HepG2 (cell line): ENCODE data around the gene NELFB. TPM values are rescaled to one million over a fixed set of nuclear protein-coding genes. Genes with fewer than 3 reads are reported as not detected.

Source experiments
- ATAC-seq: fragments of 200-7000 bp; cut with Tn5 transposase; 3 replicates; pipeline ENCODE4 v1.9.1; 2020; ENCODE audit warnings: mild to moderate bottlenecking, moderate library complexity
- BruUV-seq: library from RNA; stranded (reverse); fragments of 400-500 nt; replicated peaks from 2 replicates; lab custom pipeline; 2021; lab: Mats Ljungman, UMichigan
- CTCF ChIA-PET: fragments of 300-600 bp; formaldehyde crosslinking; extraction: SDS; loops from one replicate; lab custom pipeline; 2021; ENCODE audit warnings: low total read pairs, inconsistent platforms, low intra/inter-chr PET ratio; lab: Yijun Ruan, JAX
- POLR2A ChIA-PET: fragments of 350-600 bp; sonication (Branson Sonifier 250); formaldehyde crosslinking; loops from one replicate; lab custom pipeline; 2020; ENCODE audit warnings: antibody characterized with exemption, inconsistent platforms; lab: Yijun Ruan, JAX
- DNase-seq: peaks from one replicate; pipeline ENCODE4 v3.0.0-alpha.2; 2015; ENCODE audit warnings: low spot score
- FAIRE-seq: peaks from 3 replicates; lab custom pipeline; 2011; peaks lifted over from hg19 to GRCh38; lab: Jason Lieb, UNC
- H2AFZ ChIP-seq: one replicate; pipeline ENCODE4 v1.6.1; 2011; ENCODE audit warnings: low read length, inconsistent platforms
- H3K27ac ChIP-seq: fragments of 300-600 bp; 3 replicates; pipeline ENCODE4 v1.8.0; 2011; ENCODE audit warnings: mixed run types, mild to moderate bottlenecking, mixed read lengths, low read length, inconsistent platforms; ENCODE audit not compliant: insufficient read depth; ENCODE audit errors: extremely low read length
- H3K27me3 ChIP-seq, 2 experiments: fragments of 200-600 bp in 1 of 2; 2 replicates in 1 of 2; 3 replicates in 1 of 2; pipeline versions ENCODE4 v1.6.0 to v1.8.0; 2011; ENCODE audit warnings: low read length in 2 of 2, mild to moderate bottlenecking in 2 of 2, moderate library complexity in 2 of 2, inconsistent platforms in 1 of 2; ENCODE audit not compliant: insufficient read depth in 2 of 2, control insufficient read depth in 1 of 2
- H3K36me3 ChIP-seq, 2 experiments: fragments of 200-600 bp in 1 of 2; replicated peaks in 1 of 2; 2 replicates in 1 of 2; 3 replicates in 1 of 2; pipeline versions ENCODE4 v1.5.1 to v1.8.0; 2011; ENCODE audit warnings: low read length in 2 of 2, inconsistent platforms in 1 of 2; ENCODE audit not compliant: insufficient read depth in 2 of 2, control insufficient read depth in 1 of 2
- H3K4me1 ChIP-seq: 2 replicates; pipeline ENCODE4 v1.5.1; 2012; ENCODE audit warnings: low read length, inconsistent platforms; ENCODE audit not compliant: insufficient read depth
- H3K4me2 ChIP-seq: 2 replicates; pipeline ENCODE4 v1.6.0; 2011; ENCODE audit warnings: low read depth, low read length, inconsistent platforms
- H3K4me3 ChIP-seq, 3 experiments: fragments of 200-600 bp in 1 of 3; sonication (generic), shearing (Covaris generic) in 1 of 3; replicated peaks in 1 of 3; 2 replicates each; pipeline ENCODE4 v1.5.1; 2011 to 2016; ENCODE audit warnings: low read length in 3 of 3, inconsistent platforms in 2 of 3, low read depth in 2 of 3, mild to moderate bottlenecking in 2 of 3, control low read depth in 1 of 3, mixed read lengths in 1 of 3; ENCODE audit not compliant: insufficient read depth in 1 of 3
- H3K79me2 ChIP-seq: one replicate; pipeline ENCODE4 v1.6.1; 2011; ENCODE audit warnings: low read length, inconsistent platforms; ENCODE audit not compliant: insufficient read depth
- H3K9ac ChIP-seq: 2 replicates; pipeline ENCODE4 v1.6.0; 2011; ENCODE audit warnings: mild to moderate bottlenecking, low read depth, low read length, inconsistent platforms; ENCODE audit not compliant: insufficient read depth
- H3K9me3 ChIP-seq: 2 replicates; pipeline ENCODE4 v1.5.1; 2012; ENCODE audit warnings: mild to moderate bottlenecking, low read length
- H4K20me1 ChIP-seq: 2 replicates; pipeline ENCODE4 v1.6.0; 2011; ENCODE audit warnings: inconsistent platforms, mild to moderate bottlenecking, low read length, moderate library complexity; ENCODE audit not compliant: insufficient read depth
- ATM ChIP-seq: fragments of 450-650 bp; IDR thresholded peaks from 2 replicates; pipeline ENCODE4 v1.7.1; 2017; ENCODE audit warnings: mild to moderate bottlenecking, borderline replicate concordance
- DPF2 ChIP-seq: sonication (generic); formaldehyde crosslinking; IDR thresholded peaks from 2 replicates; pipeline ENCODE4 v1.4.0; 2020; ENCODE audit warnings: mild to moderate bottlenecking, low read depth, missing genetic modification reagents, borderline replicate concordance
- ERF ChIP-seq: IDR thresholded peaks from 2 replicates; pipeline ENCODE4 v1.6.1; 2018; ENCODE audit warnings: missing biosample characterization, missing genetic modification reagents
- FOSL1 ChIP-seq: sonication (generic); formaldehyde crosslinking; IDR thresholded peaks from 2 replicates; pipeline ENCODE4 v1.9.0; 2021; ENCODE audit warnings: missing genetic modification reagents, borderline replicate concordance
- IRF2 ChIP-seq: IDR thresholded peaks from 2 replicates; pipeline ENCODE4 v1.6.1; 2018; ENCODE audit warnings: missing genetic modification reagents, missing compliant biosample characterization
- MEIS1 ChIP-seq: sonication (generic); formaldehyde crosslinking; IDR thresholded peaks from 2 replicates; pipeline ENCODE4 v1.9.0; 2021; ENCODE audit warnings: mild to moderate bottlenecking, missing genetic modification reagents, moderate library complexity, borderline replicate concordance
- REPIN1 ChIP-seq: sonication (generic); formaldehyde crosslinking; IDR thresholded peaks from 2 replicates; pipeline ENCODE4 v1.8.0; 2022; ENCODE audit warnings: missing genetic modification reagents, low read depth, mild to moderate bottlenecking, borderline replicate concordance
- SOX13 ChIP-seq, 3 experiments: fragments of 450-650 bp in 1 of 3; sonication (generic) in 1 of 3; formaldehyde crosslinking in 1 of 3; IDR thresholded peaks in 2 of 3; conservative IDR thresholded peaks in 1 of 3; 2 replicates each; pipeline versions ENCODE4 v1.5.0 to v1.6.1; 2016 to 2020; ENCODE audit warnings: antibody characterized with exemption in 1 of 3, mild to moderate bottlenecking in 1 of 3, missing compliant biosample characterization in 1 of 3, missing genetic modification reagents in 1 of 3, moderate library complexity in 1 of 3
- TGIF2 ChIP-seq: IDR thresholded peaks from 2 replicates; pipeline ENCODE4 v1.6.1; 2016; ENCODE audit warnings: control low read depth, missing compliant biosample characterization
- ZBTB3 ChIP-seq: sonication (generic); formaldehyde crosslinking; IDR thresholded peaks from 2 replicates; pipeline ENCODE4 v1.4.0; 2020; ENCODE audit warnings: low read depth, mild to moderate bottlenecking, moderate library complexity, missing genetic modification reagents, borderline replicate concordance
- ZBTB7B ChIP-seq: sonication (generic); formaldehyde crosslinking; IDR thresholded peaks from 2 replicates; pipeline ENCODE4 v1.4.0; 2020; ENCODE audit warnings: missing genetic modification reagents
- ZNF205 ChIP-seq: IDR thresholded peaks from 2 replicates; pipeline ENCODE4 v1.6.1; 2018; ENCODE audit warnings: missing biosample characterization, missing genetic modification reagents
- ZNF34 ChIP-seq: sonication (generic); formaldehyde crosslinking; IDR thresholded peaks from 2 replicates; pipeline ENCODE4 v1.4.0; 2020; ENCODE audit warnings: mild to moderate bottlenecking, missing genetic modification reagents, borderline replicate concordance
- ZNF564 ChIP-seq: sonication (generic); formaldehyde crosslinking; IDR thresholded peaks from 2 replicates; pipeline ENCODE4 v1.8.1; 2023; ENCODE audit warnings: mild to moderate bottlenecking, missing genetic modification reagents
- WGBS: methylation state at CpG from one replicate; pipeline ENCODE4 v1.1.6; 2017; ENCODE audit warnings: low lambda C conversion rate; 5-methylcytosine and 5-hydroxymethylcytosine counted together
- in situ Hi-C: cut with HindIII; loops from 2 replicates; pipeline ENCODE4 v1.10.0; 2017; ENCODE audit warnings: low pct_unique_long_range_greater_than_20kb; ENCODE audit not compliant: extremely low pct_ligation_motif_present
- intact Hi-C: fragments of 100-400 bp; cut with micrococcal nuclease; formaldehyde crosslinking; loops from one replicate; pipeline ENCODE4 v1.10.0; 2022; ENCODE audit not compliant: unreplicated experiment
- polyA plus RNA-seq, 8 experiments: library from polyadenylated mRNA; depleted of rRNA in 3 of 8; stranded (reverse) in 7 of 8; unstranded in 1 of 8; fragments of >200 nt; fragmentation: Illumina TruSeq in 4 of 8; extraction: Trizol in 4 of 8; gene quantifications; 2 replicates each; pipeline versions ENCODE4 v1.2.1 to v1.2.3, GENCODE V29; 2011 to 2016; ENCODE audit warnings: low read depth in 4 of 8, missing spikeins in 1 of 8, mixed read lengths in 1 of 8; ENCODE audit not compliant: insufficient read depth in 1 of 8
- total RNA-seq, 5 experiments: library from RNA; depleted of rRNA; stranded (reverse); fragments of >200 nt; fragmentation: Illumina TruSeq; extraction: Trizol; gene quantifications; 2 replicates each; pipeline ENCODE4 v1.2.3, GENCODE V29; 2016; ENCODE audit warnings: low read depth in 1 of 5
- TF ChIP-seq, protein P1 (sequence below): IDR thresholded peaks from 2 replicates; pipeline ENCODE4 v1.6.1; 2016; ENCODE audit warnings: control low read depth
- TF ChIP-seq, protein P2 (sequence below): sonication (generic); formaldehyde crosslinking; IDR thresholded peaks from 2 replicates; pipeline ENCODE4 v1.4.0; 2020; ENCODE audit warnings: mild to moderate bottlenecking, missing genetic modification reagents, borderline replicate concordance
- TF ChIP-seq, protein P3 (sequence below): sonication (generic); formaldehyde crosslinking; IDR thresholded peaks from 2 replicates; pipeline ENCODE4; 2020; ENCODE audit warnings: missing genetic modification reagents, mild to moderate bottlenecking, borderline replicate concordance
- TF ChIP-seq, protein P4 (sequence below): sonication (generic); formaldehyde crosslinking; IDR thresholded peaks from 2 replicates; pipeline ENCODE4 v1.8.1; 2023; ENCODE audit warnings: mild to moderate bottlenecking, missing genetic modification reagents, borderline replicate concordance

The NELFB gene
- total and polyA plus RNA-seq, 2 of the 13 experiments (the other 11 are each of a cell fraction or from before 2014, with no cell fraction given) = 26.5 to 45.8 TPM

DNA sequence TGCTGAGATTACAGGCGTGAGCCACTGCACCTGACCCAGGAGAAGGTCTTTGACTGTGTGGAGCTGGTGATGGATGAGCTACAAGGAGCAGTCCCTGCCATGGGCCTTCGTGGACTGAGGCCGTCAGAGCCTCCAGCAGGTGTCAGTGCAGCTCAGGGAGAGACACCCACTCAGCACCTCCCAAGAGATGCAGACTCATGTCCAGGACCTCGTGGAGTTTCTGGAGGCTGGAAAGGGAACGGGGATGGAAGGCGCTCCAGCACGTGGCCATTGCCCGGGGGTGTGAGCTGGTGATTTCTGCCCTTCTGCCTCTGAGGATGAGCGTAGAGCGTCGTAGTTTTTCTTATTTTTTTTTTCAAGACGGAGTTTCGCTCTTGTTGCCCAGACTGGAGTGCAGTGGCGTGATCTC is 31.9 kb downstream of the NELFB start:
- WGBS = 46% methylated on average over 13 of the region's 14 CpGs
- no peak overlapping the region for H3K4me3 ChIP-seq
- FAIRE-seq (no peak), DNase-seq (peak; percentile 68), ATAC-seq (peak; percentile 98)
- H3K4me1 ChIP-seq = peaks cover 13% of the 10 kb centered on the region
- BruUV-seq = no TSS peak
- H2AFZ ChIP-seq = no peak overlapping the region
- ChIA-PET POLR2A (interaction anchor here (0.7 to 1.4 kb wide), 5 partner anchors 9 to 46 kb away, joined by 3 to 10 read pairs (median 4); partner anchors contain the start of genes TOR4A and TUBB4B), CTCF (interaction anchor here (0.8 to 1.2 kb wide), 3 partner anchors 32 to 158 kb away, joined by 3 to 6 read pairs (median 5); no protein-coding TSS in a partner anchor)
- no peaks in the 10 kb centered on the region for H3K27me3 ChIP-seq
- no peaks in the 10 kb centered on the region for H3K9me3 ChIP-seq
- no peak overlapping the region for H3K4me2 ChIP-seq
- H3K79me2 ChIP-seq = no peaks in the 10 kb centered on the region
- intact Hi-C loops (loop anchor here (5.0 kb wide), 1 partner anchor 160 kb away; no protein-coding TSS in a partner anchor), in situ Hi-C loops (loop anchor here (10.0 kb wide), 1 partner anchor 238 kb away; no protein-coding TSS in a partner anchor)
- 0 out of 5 replicates have a peak, but pooled peaks cover 0 to under 1% of the 10 kb centered on the region in 2 experiments for H3K36me3 ChIP-seq
- H3K9ac ChIP-seq = no peak overlapping the region
- no peak overlapping the region for H3K27ac ChIP-seq
- H4K20me1 ChIP-seq = no peaks in the 10 kb centered on the region
- no peak for TF ChIP-seq FOSL1 (CRISPR knock-in tag)
- TF ChIP-seq ZBTB3 (CRISPR knock-in tag) = no peak
- no peak for TF ChIP-seq MEIS1 (CRISPR knock-in tag)
- TF ChIP-seq IRF2 (CRISPR knock-in tag) = peak; percentile 29; the same call in 1 of the 2 replicates
- TF ChIP-seq, protein P1, sequence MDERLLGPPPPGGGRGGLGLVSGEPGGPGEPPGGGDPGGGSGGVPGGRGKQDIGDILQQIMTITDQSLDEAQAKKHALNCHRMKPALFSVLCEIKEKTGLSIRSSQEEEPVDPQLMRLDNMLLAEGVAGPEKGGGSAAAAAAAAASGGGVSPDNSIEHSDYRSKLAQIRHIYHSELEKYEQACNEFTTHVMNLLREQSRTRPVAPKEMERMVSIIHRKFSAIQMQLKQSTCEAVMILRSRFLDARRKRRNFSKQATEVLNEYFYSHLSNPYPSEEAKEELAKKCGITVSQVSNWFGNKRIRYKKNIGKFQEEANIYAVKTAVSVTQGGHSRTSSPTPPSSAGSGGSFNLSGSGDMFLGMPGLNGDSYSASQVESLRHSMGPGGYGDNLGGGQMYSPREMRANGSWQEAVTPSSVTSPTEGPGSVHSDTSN (CRISPR knock-in tag) = no peak
- no peak for TF ChIP-seq ZNF564 (CRISPR knock-in tag)
- TF ChIP-seq, protein P2, sequence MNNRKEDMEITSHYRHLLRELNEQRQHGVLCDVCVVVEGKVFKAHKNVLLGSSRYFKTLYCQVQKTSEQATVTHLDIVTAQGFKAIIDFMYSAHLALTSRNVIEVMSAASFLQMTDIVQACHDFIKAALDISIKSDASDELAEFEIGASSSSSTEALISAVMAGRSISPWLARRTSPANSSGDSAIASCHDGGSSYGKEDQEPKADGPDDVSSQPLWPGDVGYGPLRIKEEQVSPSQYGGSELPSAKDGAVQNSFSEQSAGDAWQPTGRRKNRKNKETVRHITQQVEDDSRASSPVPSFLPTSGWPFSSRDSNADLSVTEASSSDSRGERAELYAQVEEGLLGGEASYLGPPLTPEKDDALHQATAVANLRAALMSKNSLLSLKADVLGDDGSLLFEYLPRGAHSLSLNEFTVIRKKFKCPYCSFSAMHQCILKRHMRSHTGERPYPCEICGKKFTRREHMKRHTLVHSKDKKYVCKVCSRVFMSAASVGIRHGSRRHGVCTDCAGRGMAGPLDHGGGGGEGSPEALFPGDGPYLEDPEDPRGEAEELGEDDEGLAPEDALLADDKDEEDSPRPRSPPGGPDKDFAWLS (CRISPR knock-in tag) = no peak
- no peak; the same call in 1 of the 2 replicates for TF ChIP-seq TGIF2
- TF ChIP-seq ATM = no peak
- TF ChIP-seq DPF2 = no peak
- TF ChIP-seq, protein P3, sequence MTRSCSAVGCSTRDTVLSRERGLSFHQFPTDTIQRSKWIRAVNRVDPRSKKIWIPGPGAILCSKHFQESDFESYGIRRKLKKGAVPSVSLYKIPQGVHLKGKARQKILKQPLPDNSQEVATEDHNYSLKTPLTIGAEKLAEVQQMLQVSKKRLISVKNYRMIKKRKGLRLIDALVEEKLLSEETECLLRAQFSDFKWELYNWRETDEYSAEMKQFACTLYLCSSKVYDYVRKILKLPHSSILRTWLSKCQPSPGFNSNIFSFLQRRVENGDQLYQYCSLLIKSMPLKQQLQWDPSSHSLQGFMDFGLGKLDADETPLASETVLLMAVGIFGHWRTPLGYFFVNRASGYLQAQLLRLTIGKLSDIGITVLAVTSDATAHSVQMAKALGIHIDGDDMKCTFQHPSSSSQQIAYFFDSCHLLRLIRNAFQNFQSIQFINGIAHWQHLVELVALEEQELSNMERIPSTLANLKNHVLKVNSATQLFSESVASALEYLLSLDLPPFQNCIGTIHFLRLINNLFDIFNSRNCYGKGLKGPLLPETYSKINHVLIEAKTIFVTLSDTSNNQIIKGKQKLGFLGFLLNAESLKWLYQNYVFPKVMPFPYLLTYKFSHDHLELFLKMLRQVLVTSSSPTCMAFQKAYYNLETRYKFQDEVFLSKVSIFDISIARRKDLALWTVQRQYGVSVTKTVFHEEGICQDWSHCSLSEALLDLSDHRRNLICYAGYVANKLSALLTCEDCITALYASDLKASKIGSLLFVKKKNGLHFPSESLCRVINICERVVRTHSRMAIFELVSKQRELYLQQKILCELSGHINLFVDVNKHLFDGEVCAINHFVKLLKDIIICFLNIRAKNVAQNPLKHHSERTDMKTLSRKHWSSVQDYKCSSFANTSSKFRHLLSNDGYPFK (CRISPR knock-in tag) = 0 out of 2 replicates have a peak, but pooled peaks have one; percentile 24
- 0 out of 2 replicates have a peak, but pooled peaks have one; percentile 26 for TF ChIP-seq REPIN1
- TF ChIP-seq, protein P4, sequence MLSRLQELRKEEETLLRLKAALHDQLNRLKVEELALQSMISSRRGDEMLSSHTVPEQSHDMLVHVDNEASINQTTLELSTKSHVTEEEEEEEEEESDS (CRISPR knock-in tag) = no peak
- TF ChIP-seq ZBTB7B = no peak
- no peak for TF ChIP-seq SOX13 (IDR thresholded peaks at IDR 0.05)
- TF ChIP-seq SOX13 (CRISPR knock-in tag; conservative IDR thresholded peaks at IDR 0.05 in 1 of 2, IDR thresholded peaks at IDR 0.05 in 1 of 2) = no peak
- TF ChIP-seq ZNF34 (CRISPR knock-in tag) = no peak
- TF ChIP-seq ERF = 0 out of 2 replicates have a peak, but pooled peaks have one; percentile 33
- TF ChIP-seq ZNF205 (CRISPR knock-in tag) = no peak
